Panc1 (cell line): ENCODE results near the gene SFMBT1. TPM values are rescaled to one million over a fixed set of nuclear protein-coding genes. Genes with fewer than 3 reads are reported as not detected.

Experiments used
- ATAC-seq: fragments of 200-7000 bp; cut with Tn5 transposase; 2 replicates; pipeline ENCODE4 v1.9.1; 2020; ENCODE audit warnings: mild to moderate bottlenecking, moderate library complexity
- BruUV-seq: library from RNA; stranded (reverse); fragments of 400-500 nt; replicated peaks from 2 replicates; lab custom pipeline; 2021; lab: Mats Ljungman, UMichigan
- CTCF ChIA-PET: fragments of 300-600 bp; sonication (Branson Sonifier 250); formaldehyde crosslinking; loops from one replicate; lab custom pipeline; 2022; ENCODE audit warnings: antibody characterized with exemption; lab: Charles Lee
- POLR2A ChIA-PET: fragments of 300-600 bp; sonication (Branson Sonifier 250); formaldehyde crosslinking; loops from one replicate; lab custom pipeline; 2022; ENCODE audit warnings: antibody characterized with exemption; lab: Charles Lee
- DNase-seq: peaks from one replicate; pipeline ENCODE4 v3.0.0-alpha.2; 2010; ENCODE audit warnings: low read depth, low spot score
- H3K27ac ChIP-seq: 2 replicates; pipeline ENCODE4 v1.5.1; 2011; ENCODE audit warnings: mild to moderate bottlenecking, low read length, inconsistent platforms
- H3K27me3 ChIP-seq: fragments of 200-500 bp; sonication (Bioruptor generic); 2 replicates; pipeline ENCODE4 v1.6.0; 2014; ENCODE audit warnings: low read length, inconsistent platforms; ENCODE audit not compliant: control insufficient read depth, insufficient read depth
- H3K36me3 ChIP-seq: fragments of 200-500 bp; sonication (Bioruptor generic); 2 replicates; pipeline ENCODE4 v1.5.1; 2014; ENCODE audit warnings: inconsistent platforms, mild to moderate bottlenecking, low read length, moderate library complexity; ENCODE audit not compliant: control insufficient read depth, insufficient read depth
- H3K4me1 ChIP-seq: 2 replicates; pipeline ENCODE4 v1.5.1; 2011; ENCODE audit warnings: inconsistent platforms, mild to moderate bottlenecking, low read length, moderate library complexity; ENCODE audit not compliant: control insufficient read depth, insufficient read depth
- H3K4me3 ChIP-seq, 2 experiments: 2 replicates each; pipeline ENCODE4 v1.5.1; 2011 to 2012; ENCODE audit warnings: low read depth in 2 of 2, low read length in 2 of 2, mild to moderate bottlenecking in 2 of 2, inconsistent platforms in 1 of 2, moderate library complexity in 1 of 2
- H3K9me3 ChIP-seq: fragments of 200-500 bp; sonication (Bioruptor generic); 2 replicates; pipeline ENCODE4 v1.5.1; 2014; ENCODE audit warnings: low read depth, mild to moderate bottlenecking, inconsistent platforms, low read length, moderate library complexity; ENCODE audit not compliant: control insufficient read depth, insufficient read depth
- POLR2AphosphoS5 ChIP-seq: IDR thresholded peaks from 2 replicates; pipeline ENCODE4 v1.6.1; 2012; ENCODE audit warnings: mild to moderate bottlenecking, low read depth, low read length, moderate library complexity
- SIN3A ChIP-seq: IDR thresholded peaks from 2 replicates; pipeline ENCODE4 v1.6.1; 2012; ENCODE audit warnings: low read depth, mild to moderate bottlenecking, low read length, moderate library complexity, borderline replicate concordance; ENCODE audit not compliant: insufficient read depth
- TCF7L2 ChIP-seq: IDR thresholded peaks from 2 replicates; pipeline ENCODE4 v1.6.1; 2011; ENCODE audit warnings: mild to moderate bottlenecking, low read depth, low read length, inconsistent platforms
- in situ Hi-C: cut with HindIII; loops from 2 replicates; pipeline ENCODE4 v1.10.0; 2016; ENCODE audit warnings: low sequenced_read_pairs, low pct_unique_long_range_greater_than_20kb
- intact Hi-C: fragments of 100-400 bp; cut with micrococcal nuclease; formaldehyde crosslinking; loops from one replicate; pipeline ENCODE4 v1.10.0; 2022; ENCODE audit not compliant: unreplicated experiment
- total RNA-seq: library from RNA; stranded (reverse); gene quantifications from one replicate; pipeline ENCODE4 v1.2.1, GENCODE V29; 2021; ENCODE audit not compliant: unreplicated experiment
- TF ChIP-seq, protein P1 (sequence below), 2 experiments: IDR thresholded peaks; 2 replicates each; pipeline ENCODE4 v1.6.1; 2011 to 2012; ENCODE audit warnings: low read depth in 2 of 2, control low read depth in 1 of 2, low read length in 1 of 2, mild to moderate bottlenecking in 1 of 2, moderate library complexity in 1 of 2; ENCODE audit not compliant: insufficient read depth in 1 of 2
- TF ChIP-seq, protein P2 (sequence below): fragments of 450-650 bp; IDR thresholded peaks from 2 replicates; pipeline ENCODE4 v1.5.1; 2017; ENCODE audit warnings: mild to moderate bottlenecking

Gene SFMBT1
- total RNA-seq, 1 experiment from 2014 or later, result 24.4 TPM

DNA sequence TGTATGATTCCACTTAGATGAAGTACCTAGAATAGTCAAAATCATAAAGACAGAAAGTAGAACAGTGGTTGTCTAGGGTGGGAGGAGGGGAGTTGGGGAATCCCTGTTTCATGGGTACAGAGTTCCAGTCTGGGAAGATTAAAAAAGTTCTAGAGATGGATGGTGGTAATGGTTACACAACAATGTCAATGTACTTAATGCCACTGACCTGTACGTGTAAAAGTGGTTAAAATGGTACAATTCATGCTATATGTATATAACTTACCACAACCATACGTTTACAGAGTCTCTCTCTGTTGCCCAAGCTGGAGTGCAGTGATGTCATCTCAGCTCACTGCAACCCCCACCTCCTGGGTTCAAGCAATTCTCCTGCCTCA, 6.5 kb downstream of the SFMBT1 start:
- intact Hi-C loops (no loop called here), in situ Hi-C loops (no loop called here)
- TF ChIP-seq TCF7L2, result no peak
- no peak for TF ChIP-seq SIN3A
- no peak for TF ChIP-seq POLR2AphosphoS5
- TF ChIP-seq, protein P1, sequence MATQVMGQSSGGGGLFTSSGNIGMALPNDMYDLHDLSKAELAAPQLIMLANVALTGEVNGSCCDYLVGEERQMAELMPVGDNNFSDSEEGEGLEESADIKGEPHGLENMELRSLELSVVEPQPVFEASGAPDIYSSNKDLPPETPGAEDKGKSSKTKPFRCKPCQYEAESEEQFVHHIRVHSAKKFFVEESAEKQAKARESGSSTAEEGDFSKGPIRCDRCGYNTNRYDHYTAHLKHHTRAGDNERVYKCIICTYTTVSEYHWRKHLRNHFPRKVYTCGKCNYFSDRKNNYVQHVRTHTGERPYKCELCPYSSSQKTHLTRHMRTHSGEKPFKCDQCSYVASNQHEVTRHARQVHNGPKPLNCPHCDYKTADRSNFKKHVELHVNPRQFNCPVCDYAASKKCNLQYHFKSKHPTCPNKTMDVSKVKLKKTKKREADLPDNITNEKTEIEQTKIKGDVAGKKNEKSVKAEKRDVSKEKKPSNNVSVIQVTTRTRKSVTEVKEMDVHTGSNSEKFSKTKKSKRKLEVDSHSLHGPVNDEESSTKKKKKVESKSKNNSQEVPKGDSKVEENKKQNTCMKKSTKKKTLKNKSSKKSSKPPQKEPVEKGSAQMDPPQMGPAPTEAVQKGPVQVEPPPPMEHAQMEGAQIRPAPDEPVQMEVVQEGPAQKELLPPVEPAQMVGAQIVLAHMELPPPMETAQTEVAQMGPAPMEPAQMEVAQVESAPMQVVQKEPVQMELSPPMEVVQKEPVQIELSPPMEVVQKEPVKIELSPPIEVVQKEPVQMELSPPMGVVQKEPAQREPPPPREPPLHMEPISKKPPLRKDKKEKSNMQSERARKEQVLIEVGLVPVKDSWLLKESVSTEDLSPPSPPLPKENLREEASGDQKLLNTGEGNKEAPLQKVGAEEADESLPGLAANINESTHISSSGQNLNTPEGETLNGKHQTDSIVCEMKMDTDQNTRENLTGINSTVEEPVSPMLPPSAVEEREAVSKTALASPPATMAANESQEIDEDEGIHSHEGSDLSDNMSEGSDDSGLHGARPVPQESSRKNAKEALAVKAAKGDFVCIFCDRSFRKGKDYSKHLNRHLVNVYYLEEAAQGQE (IDR thresholded peaks at IDR 0.05; ENCODE audit: insufficient read depth in 1 of 2, low read depth in 2 of 2, low read length in 1 of 2), result no peak
- TF ChIP-seq, protein P2, sequence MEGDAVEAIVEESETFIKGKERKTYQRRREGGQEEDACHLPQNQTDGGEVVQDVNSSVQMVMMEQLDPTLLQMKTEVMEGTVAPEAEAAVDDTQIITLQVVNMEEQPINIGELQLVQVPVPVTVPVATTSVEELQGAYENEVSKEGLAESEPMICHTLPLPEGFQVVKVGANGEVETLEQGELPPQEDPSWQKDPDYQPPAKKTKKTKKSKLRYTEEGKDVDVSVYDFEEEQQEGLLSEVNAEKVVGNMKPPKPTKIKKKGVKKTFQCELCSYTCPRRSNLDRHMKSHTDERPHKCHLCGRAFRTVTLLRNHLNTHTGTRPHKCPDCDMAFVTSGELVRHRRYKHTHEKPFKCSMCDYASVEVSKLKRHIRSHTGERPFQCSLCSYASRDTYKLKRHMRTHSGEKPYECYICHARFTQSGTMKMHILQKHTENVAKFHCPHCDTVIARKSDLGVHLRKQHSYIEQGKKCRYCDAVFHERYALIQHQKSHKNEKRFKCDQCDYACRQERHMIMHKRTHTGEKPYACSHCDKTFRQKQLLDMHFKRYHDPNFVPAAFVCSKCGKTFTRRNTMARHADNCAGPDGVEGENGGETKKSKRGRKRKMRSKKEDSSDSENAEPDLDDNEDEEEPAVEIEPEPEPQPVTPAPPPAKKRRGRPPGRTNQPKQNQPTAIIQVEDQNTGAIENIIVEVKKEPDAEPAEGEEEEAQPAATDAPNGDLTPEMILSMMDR, result no peak
- H3K27me3 ChIP-seq, result no peaks in the 10 kb centered on the region
- no TSS peak for BruUV-seq
- no peak overlapping the region for H3K27ac ChIP-seq
- DNase-seq, result no peak
- no peak overlapping the region for H3K4me3 ChIP-seq
- no peak for ATAC-seq
- H3K4me1 ChIP-seq, result peaks cover 31% of the 10 kb centered on the region
- CTCF ChIA-PET, result no interaction called here
- H3K36me3 ChIP-seq, result no peaks in the 10 kb centered on the region
- POLR2A ChIA-PET, result no interaction called here
- H3K9me3 ChIP-seq, result no peaks in the 10 kb centered on the region

DNA sequence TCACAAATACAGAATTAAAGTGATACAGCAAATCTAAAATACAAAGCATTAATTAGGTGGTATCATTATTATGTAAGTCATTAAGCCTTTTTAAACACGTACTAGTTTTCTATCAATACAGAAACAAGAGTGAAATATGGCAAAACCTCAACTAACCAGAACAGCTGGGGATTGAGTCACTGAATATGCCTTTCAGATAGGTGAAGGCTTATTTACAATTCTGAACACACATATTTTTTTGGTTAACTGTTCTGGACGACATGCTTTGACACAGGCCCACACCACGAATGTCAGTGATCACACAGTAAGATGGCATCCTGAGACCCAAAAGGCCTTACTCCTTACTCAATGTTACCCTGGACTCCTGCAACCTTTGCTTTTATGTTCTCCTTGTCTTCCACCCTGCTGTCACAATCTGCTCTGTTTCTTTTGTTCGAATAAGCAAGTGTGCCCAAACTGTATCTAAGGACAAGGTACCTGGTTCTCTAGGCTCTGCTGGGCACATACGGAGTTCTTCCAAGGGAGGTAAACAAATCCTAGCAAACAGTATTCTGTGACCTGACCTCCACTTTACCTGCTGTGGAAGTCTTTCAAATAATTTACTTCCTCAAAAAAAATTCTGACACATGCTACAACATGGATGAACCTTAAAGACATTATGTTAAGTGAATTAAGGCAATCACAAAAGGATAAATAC, 7.0 kb downstream of the SFMBT1 start:
- H3K4me1 ChIP-seq, result peaks cover 31% of the 10 kb centered on the region
- no peaks in the 10 kb centered on the region for H3K9me3 ChIP-seq
- H3K4me3 ChIP-seq, result no peak overlapping the region
- no peaks in the 10 kb centered on the region for H3K27me3 ChIP-seq
- CTCF ChIA-PET, result no interaction called here
- H3K27ac ChIP-seq, result no peak overlapping the region
- BruUV-seq, result no TSS peak
- POLR2A ChIA-PET, result no interaction called here
- intact Hi-C loops, result no loop called here
- no peak for DNase-seq
- no peaks in the 10 kb centered on the region for H3K36me3 ChIP-seq
- in situ Hi-C loops, result no loop called here
- TF ChIP-seq SIN3A (no peak), POLR2AphosphoS5 (no peak), TCF7L2 (no peak)
- TF ChIP-seq, protein P1 (IDR thresholded peaks at IDR 0.05; ENCODE audit: insufficient read depth in 1 of 2, low read depth in 2 of 2, low read length in 1 of 2), result no peak
- TF ChIP-seq, protein P2, result no peak
- no peak for ATAC-seq
